Endometrial microvascular endothelial cells (primary cell): ENCODE measurements around the gene LILRA2. TPM values are rescaled to one million over a fixed set of nuclear protein-coding genes. Genes with fewer than 3 reads are reported as not detected.
"Not testable (repeated sequence)": the region's sequence is repeated elsewhere in the genome, so short reads cannot be mapped to it uniquely, and the experiment has no call there.

ENCODE experiments used
- in situ Hi-C: cut with HindIII; loops from 2 replicates; pipeline ENCODE4 v1.10.0; 2017; ENCODE audit warnings: low sequenced_read_pairs, low pct_unique_long_range_greater_than_20kb; ENCODE audit errors: inconsistent ontology term
- total RNA-seq: library from RNA; depleted of rRNA; stranded (reverse); fragments of >200 nt; gene quantifications from one replicate; pipeline ENCODE4 v1.2.3, GENCODE V29; 2015; ENCODE audit errors: inconsistent ontology term

LILRA2 gene
- total RNA-seq, 1 donor from 2014 or later: not detected

DNA sequence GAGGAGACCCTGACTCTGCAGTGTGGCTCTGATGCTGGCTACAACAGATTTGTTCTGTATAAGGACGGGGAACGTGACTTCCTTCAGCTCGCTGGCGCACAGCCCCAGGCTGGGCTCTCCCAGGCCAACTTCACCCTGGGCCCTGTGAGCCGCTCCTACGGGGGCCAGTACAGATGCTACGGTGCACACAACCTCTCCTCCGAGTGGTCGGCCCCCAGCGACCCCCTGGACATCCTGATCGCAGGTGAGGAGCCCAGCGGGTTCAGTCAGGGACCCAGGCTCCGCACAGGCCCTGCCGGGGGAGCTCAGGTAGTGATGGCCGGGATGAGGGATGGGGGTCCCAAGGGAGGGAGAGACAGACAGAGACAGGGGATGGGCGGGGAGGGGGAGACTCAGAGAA lies 58.9 kb downstream of the LILRA2 start:
- in situ Hi-C loops: not testable (repeated sequence)

DNA sequence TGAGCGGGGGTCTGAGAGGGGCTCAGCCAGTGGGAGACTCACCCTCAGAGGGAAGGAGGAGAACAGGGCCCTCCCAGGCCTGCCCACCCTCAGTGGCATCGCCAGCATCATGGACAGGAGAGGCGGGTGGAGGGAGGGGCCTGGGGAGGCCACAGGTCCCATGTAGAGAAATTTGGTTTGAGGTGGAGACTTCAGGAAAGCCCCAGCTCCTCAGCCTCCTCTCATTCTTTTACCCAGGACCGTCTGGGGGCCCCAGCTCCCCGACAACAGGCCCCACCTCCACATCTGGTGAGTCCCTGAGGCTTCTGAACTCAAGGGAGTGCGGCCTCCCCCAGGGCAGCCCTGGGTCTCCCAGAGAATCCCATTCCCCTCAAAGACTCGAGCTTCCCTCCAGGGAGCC lies 59.8 kb downstream of the LILRA2 start:
- in situ Hi-C loops: no loop called here

DNA sequence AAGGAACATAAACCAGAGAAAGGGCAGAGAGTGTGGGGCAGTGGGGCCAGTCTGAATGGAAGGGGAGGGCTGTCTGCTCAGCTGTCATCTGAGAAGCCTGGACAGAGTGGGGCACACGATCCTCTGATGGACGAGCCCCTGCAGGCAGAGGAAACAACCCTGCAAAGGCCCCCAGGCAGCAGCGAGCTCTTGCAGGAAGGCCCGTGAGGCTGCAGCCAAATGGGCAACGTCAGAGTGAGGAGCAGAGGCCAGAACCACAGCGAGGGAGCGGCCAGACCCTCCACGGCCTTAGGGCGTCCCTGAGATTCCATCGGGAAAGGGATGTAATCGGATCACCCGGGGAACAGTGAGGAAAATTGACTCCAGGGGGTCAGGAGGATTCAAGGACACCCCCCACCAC lies 62.5 kb downstream of the LILRA2 start:
- in situ Hi-C loops: not testable (repeated sequence)

GRCh38 chr19:54638683-54639082 lies 65.1 kb downstream of the LILRA2 start:
- in situ Hi-C loops: no loop called here

Other genes with a start within 250 kb of the LILRA2 start
- gene LILRA4, start 234.6 kb upstream of the LILRA2 start, total RNA-seq: not detected
- gene LAIR1, start 208.9 kb upstream of the LILRA2 start, total RNA-seq: not detected
- gene TTYH1, start 158.3 kb upstream of the LILRA2 start, total RNA-seq: not detected
- 32.3 TPM for gene LENG8, start 124.6 kb upstream of the LILRA2 start, total RNA-seq
- gene LENG9, start 110.0 kb upstream of the LILRA2 start, total RNA-seq: 4.4 TPM
- 19.9 TPM for gene CDC42EP5, start 100.5 kb upstream of the LILRA2 start, total RNA-seq
- gene LAIR2, start 71.0 kb upstream of the LILRA2 start, total RNA-seq: not detected
- gene LILRA1, start 19.8 kb downstream of the LILRA2 start, total RNA-seq: not detected
- gene LILRB1, start 56.7 kb downstream of the LILRA2 start, total RNA-seq: not detected
- not detected for gene LILRB4, start 89.2 kb downstream of the LILRA2 start, total RNA-seq
- not detected for gene KIR3DL3, start 150.7 kb downstream of the LILRA2 start, total RNA-seq
- gene KIR2DL3, start 164.7 kb downstream of the LILRA2 start, total RNA-seq: not detected
- gene KIR2DL1, start 196.0 kb downstream of the LILRA2 start, total RNA-seq: not detected
- not detected for gene KIR2DL4, start 229.8 kb downstream of the LILRA2 start, total RNA-seq
- gene KIR3DL1, start 242.7 kb downstream of the LILRA2 start, total RNA-seq: not detected